HuH-7.5 (cell line): Measurements from ENCODE around the gene CLEC4F.

ENCODE experiments used
- DNase-seq: peaks from one replicate; pipeline ENCODE4 v3.0.0; 2011; ENCODE audit warnings: low spot score

CLEC4F gene

GRCh38 chr2:70820499-70820898 lies at the start of gene CLEC4F:
Gene CLEC4F (minus strand): TSS chr2:70820599. CDS start chr2:70820523, 76 bp downstream.
- no peak for DNase-seq

GRCh38 chr2:70868970-70869369 lies 48.6 kb upstream of the CLEC4F start:
- DNase-seq: no peak

- DNase-seq: peak; percentile 66
Observed at GRCh38 chr2:70861777-70862625, 41.6 kb upstream of the CLEC4F start.

- DNase-seq: no peak
Observed at GRCh38 chr2:70855667-70856066, 35.3 kb upstream of the CLEC4F start.

GRCh38 chr2:70854411-70854810 lies 34.0 kb upstream of the CLEC4F start:
- no peak for DNase-seq

GRCh38 chr2:70852824-70853223 lies 32.4 kb upstream of the CLEC4F start:
- DNase-seq: no peak

GRCh38 chr2:70851704-70852103 lies 31.3 kb upstream of the CLEC4F start:
- no peak for DNase-seq

GRCh38 chr2:70850925-70851324 lies 30.5 kb upstream of the CLEC4F start:
- DNase-seq: no peak

GRCh38 chr2:70842401-70842800 lies 22.0 kb upstream of the CLEC4F start:
- DNase-seq: no peak

GRCh38 chr2:70837980-70838925 lies 17.9 kb upstream of the CLEC4F start:
- no peak for DNase-seq

GRCh38 chr2:70835643-70836042 lies 15.2 kb upstream of the CLEC4F start, which contains the start of gene CD207:
Gene CD207 (minus strand): TSS chr2:70835816. CDS start chr2:70835776, 40 bp downstream.
- DNase-seq: no peak

GRCh38 chr2:70834881-70835280 lies 14.5 kb upstream of the CLEC4F start:
- no peak for DNase-seq

- no peak for DNase-seq
Observed at GRCh38 chr2:70834106-70834505, 13.7 kb upstream of the CLEC4F start.

GRCh38 chr2:70833246-70833645 lies 12.8 kb upstream of the CLEC4F start:
- DNase-seq: no peak

- no peak for DNase-seq
Observed at GRCh38 chr2:70832386-70832785, 12.0 kb upstream of the CLEC4F start.

GRCh38 chr2:70831861-70832260 lies 11.5 kb upstream of the CLEC4F start:
- no peak for DNase-seq

GRCh38 chr2:70830366-70830765 lies 10.0 kb upstream of the CLEC4F start:
- no peak for DNase-seq

- DNase-seq: no peak
Observed at GRCh38 chr2:70829916-70830315, 9.5 kb upstream of the CLEC4F start.

GRCh38 chr2:70828914-70829824 lies 8.8 kb upstream of the CLEC4F start:
- no peak for DNase-seq

GRCh38 chr2:70828115-70828514 lies 7.7 kb upstream of the CLEC4F start:
- no peak for DNase-seq

- no peak for DNase-seq
Observed at GRCh38 chr2:70827388-70827787, 7.0 kb upstream of the CLEC4F start.
